Epithelial cell of proximal tubule (primary cell): ENCODE data around the gene CTXN1. TPM values are rescaled to one million over a fixed set of nuclear protein-coding genes. Genes with fewer than 3 reads are reported as not detected.
A peak's percentile ranks its signal among the peaks of the same experiment; 100 is the strongest.

Experiments used
- DNase-seq: peaks from one replicate; pipeline ENCODE4 v3.0.0-alpha.2; 2011; ENCODE audit warnings: low read depth
- H3K4me3 ChIP-seq: 2 replicates; pipeline ENCODE4 v1.5.1; 2011; ENCODE audit warnings: low read depth, mild to moderate bottlenecking, low read length
- total RNA-seq: library from RNA; depleted of rRNA; stranded (reverse); fragments of >200 nt; gene quantifications from 2 replicates; pipeline ENCODE4 v1.2.3, GENCODE V29; 2015
- TF ChIP-seq, protein P1 (sequence below): conservative IDR thresholded peaks from 2 replicates; pipeline ENCODE4 v1.5.1; 2012; ENCODE audit warnings: low read depth, mild to moderate bottlenecking, low read length

Gene CTXN1
- total RNA-seq, 1 donor from 2014 or later, result 42.8 TPM

DNA sequence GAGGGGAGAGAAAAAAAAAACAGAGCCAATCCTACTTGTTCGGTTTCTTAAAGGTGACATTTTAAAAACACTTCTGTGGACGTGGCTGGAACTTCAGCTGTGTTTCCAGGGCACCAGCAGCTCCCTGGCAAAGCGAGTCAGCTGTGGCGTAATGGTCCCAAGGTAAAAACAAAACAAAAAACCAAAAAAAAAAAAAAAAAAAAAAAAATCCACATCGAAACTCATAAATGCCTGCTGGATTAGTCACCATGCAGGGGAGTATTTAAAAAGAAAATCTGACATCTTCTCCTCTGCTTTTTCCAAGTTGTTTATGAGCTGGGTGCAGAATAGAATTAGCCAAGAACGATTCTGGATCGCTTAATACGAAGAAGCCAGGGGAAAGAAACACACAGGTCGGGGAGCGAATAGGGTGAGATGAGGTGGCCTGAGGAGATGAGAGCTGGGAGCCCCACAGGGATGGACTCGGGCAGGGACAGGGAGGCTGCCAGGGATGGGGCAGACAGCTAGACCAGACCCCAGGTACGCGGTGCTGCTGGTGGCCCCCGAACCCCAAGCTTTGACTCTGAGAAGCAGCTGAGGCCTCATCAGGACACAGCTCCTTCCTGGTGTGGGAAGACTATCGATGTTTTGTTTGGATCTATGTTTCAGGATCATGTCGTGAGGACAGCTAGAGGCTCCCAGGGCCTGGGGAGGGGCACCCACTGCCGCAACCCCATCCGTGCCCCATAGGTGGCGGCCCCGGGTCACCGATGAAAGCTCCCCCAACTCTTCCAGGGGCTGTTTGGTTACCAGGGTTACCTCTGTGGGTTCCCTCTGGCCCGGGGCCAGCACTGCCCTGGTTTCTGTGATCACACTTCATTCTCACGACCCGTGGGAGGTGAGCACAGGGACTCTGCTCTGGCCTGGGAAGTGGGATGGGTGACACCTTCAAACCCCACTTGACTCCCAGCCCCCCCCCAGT, 3.1 kb upstream of the CTXN1 start:
- H3K4me3 ChIP-seq, result no peak overlapping the region
- DNase-seq, result no peak

DNA sequence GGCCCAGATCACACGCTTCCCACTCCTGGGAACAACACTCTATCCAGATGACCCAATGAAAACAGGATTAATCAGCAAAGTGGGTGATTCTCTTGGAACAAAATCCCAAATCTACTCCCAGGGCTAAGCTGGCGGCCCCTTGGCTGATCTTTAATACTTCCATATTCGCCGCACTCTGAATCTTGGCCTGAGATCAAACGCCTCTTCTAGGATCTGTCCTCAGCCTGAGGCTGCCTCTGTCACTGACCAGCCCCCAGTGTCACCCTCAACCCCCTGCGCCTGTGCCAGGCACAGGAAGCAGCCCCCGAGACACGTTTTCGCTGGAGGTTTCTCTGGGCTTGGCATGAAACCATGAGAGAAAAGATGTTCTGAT, 2.4 kb upstream of the CTXN1 start:
- TF ChIP-seq, protein P1, sequence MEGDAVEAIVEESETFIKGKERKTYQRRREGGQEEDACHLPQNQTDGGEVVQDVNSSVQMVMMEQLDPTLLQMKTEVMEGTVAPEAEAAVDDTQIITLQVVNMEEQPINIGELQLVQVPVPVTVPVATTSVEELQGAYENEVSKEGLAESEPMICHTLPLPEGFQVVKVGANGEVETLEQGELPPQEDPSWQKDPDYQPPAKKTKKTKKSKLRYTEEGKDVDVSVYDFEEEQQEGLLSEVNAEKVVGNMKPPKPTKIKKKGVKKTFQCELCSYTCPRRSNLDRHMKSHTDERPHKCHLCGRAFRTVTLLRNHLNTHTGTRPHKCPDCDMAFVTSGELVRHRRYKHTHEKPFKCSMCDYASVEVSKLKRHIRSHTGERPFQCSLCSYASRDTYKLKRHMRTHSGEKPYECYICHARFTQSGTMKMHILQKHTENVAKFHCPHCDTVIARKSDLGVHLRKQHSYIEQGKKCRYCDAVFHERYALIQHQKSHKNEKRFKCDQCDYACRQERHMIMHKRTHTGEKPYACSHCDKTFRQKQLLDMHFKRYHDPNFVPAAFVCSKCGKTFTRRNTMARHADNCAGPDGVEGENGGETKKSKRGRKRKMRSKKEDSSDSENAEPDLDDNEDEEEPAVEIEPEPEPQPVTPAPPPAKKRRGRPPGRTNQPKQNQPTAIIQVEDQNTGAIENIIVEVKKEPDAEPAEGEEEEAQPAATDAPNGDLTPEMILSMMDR, result no peak
- no peak for DNase-seq
- H3K4me3 ChIP-seq, result no peak overlapping the region

More for the DNA sequence above, 3.1 kb upstream of the CTXN1 start:
- TF ChIP-seq, protein P1, result peak; percentile 47

DNA sequence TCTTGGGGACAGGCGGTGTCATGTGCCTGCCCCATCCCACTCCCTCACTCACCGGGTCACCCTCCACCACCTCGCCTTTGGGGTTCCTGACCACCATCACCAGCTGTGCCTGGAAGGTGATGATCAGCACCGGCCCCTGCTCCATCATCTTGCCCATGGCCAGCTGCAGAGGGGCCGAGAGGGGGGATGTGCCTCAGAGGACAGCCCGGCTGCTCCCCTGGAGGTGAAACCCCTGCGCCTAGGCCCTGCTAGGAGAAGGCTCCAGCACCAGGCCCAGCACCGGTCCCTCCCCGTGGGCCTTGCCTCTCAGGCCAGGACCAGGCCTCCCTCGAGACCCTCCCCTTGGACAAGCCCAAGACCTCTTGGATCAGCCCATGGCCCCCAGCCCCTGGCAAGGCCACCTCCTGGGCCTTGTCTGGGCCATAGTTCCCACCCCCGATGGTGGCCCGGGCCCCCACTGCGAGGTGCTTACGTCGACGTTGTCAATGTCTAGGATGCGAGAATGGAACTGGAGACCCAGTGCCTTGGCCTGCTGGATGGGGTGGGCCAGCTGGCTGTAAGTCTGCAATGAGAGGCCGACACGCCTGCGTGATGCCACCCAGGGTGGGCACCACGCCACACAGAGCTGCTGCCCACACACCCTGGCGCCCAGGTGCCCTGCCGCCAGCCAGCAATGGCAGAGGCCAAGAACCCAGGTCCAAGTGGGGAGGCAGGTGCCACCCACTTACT, 1.8 kb upstream of the CTXN1 start:
- no peak overlapping the region for H3K4me3 ChIP-seq
- no peak for DNase-seq
- TF ChIP-seq, protein P1, result no peak

DNA sequence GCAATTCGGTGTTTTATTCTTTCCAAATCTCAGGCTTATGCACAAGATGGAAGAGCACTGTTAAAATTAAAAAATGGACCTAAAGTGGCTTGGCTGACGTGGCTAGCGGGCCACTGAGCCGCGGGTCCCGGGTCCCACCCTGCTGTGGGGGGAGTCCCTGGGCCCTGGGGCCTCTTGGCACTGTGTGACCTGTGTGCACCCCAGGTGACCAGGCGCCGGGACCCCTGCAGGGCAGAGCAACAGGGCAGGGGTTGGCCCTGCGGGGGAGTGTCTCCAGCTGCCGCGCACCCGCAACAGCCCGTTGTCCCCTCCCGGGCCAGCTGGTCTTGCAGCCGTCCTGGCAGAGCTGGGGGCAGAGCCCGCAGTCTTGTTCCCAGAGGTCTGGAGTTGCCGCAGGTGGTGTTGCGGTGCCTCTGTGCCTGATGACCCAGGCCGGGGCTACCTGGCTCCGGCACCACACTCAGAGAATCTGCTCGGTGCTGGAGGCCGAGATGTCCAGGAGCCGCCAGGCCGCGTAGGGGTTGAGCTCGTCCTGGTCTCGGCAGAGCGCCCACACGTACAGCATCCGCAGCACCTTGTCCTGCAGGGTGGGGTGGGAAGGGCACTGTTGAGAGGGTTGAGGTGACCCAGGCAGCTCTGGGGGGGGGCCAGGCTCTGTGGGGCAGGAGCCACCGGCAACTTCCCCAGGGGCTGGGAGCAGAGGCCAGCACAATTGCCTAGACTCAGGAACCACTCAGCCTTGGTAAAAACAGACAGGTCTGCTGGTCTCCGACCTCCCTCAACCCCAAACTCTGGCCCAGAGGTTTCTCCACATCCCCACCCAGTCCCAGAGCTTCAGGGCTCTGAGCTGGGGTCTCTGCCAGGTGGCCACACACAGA, 1.0 kb upstream of the CTXN1 start:
- DNase-seq, result no peak
- TF ChIP-seq, protein P1, result no peak
- no peak overlapping the region for H3K4me3 ChIP-seq

DNA sequence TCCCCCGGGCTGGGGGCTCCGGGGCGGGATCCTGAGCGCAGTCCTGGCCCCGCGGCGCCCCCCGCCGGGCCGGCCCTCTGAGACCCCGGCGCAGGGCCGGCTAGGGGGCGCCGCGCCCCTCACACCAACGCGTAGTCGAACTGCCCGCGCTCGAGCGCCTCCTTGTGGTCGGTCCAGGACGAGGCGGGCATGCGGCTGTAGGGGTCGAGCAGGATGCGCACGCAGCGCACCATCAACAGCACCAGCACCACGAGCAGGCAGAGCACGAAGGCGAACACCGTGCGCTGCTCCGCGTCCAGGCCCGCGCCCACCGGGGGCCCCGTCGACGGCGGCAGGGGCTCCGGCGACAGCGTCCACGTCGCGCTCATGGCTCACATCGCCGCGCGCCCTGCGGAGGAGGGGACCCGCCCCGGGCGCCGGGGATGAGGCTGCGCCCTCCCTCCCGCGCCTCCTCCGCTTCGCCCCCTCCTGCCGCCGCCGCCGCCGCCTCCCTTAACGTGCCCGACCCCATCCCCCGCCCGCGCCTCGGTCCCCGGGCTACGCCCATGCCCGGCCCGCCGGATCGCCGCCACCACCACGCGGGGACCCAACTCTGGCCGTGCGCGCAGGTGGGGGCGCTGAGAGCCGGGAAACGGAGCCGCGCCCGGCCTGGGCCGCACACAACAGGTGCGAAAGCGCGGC, 624 bp downstream of the CTXN1 start:
- DNase-seq, result no peak
- peak overlapping the region; percentile 54 for H3K4me3 ChIP-seq
- TF ChIP-seq, protein P1, result peak; percentile 74

DNA sequence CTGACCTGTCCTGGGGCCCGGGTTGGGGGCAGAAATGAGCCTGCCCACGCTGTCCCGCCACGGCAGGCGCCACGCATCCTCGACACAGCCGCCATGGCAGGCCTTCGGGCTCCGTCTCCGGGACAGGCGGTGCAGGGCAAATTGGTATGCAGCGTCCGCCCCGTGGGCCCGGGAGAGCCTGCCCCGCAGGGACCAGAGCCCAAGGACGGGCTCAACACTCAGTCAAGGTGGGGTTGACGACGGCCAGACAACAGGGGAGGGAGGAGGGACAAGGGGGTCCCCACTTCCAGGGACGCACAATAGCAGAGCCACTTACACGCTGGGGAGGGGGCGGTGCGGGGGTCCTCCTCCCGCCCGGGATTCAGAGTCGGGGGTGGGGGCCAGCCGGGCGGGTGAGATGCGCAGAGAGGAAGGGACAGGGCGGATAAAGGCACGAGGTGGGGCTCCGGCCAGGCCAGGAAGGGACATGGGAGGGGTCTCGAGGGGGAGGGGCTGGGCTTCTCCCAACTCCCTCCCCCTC, 1.2 kb downstream of the CTXN1 start:
- TF ChIP-seq, protein P1, result no peak
- H3K4me3 ChIP-seq, result peak overlapping the region; percentile 54

More for the DNA sequence above, 1.2 kb downstream of the CTXN1 start:
- no peak for DNase-seq
